ENCODE results near the gene BET1L.
A peak's percentile ranks its signal among the peaks of the same experiment; 100 is the strongest.

Gene BET1L

DNA sequence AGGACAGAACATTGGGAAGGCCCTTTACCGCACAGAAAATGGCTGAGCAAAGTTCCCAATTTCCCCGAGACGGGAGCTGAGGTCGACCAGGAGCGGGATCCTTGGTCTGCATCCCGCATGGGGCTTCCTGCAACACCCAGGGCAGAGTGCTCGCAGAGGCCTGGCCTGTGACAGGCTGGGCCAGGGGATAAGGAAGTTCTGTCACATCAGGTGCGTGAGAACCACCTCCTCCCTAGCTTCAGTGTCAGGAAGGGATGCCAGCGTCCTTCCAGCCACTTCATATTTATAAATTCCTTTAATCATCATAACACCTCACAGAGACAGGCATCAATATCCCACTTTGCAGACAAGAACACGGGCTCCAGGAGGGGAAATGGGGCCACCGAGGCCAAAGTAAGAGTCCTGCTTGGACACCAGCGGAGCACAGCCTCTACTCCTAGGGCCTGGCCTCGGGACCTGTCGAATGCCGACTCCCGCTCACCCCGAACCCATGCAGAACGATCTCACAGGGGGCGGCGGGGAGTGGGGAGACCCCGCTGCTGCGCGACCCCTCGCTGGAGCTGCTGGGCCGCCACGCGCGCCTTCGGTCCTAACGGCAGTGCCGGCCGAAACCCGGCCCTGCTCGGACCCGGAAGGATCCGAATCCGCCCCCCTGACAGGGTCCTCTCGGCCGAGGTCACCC is 532 bp downstream of the BET1L start:
- no peaks in the 10 kb centered on the region for H3K27me3 ChIP-seq (ENCODE audit: insufficient read depth, low read length)
- H3K9ac ChIP-seq (ENCODE audit: low read depth, low read length), result peak overlapping the region; percentile 93
- no peak overlapping the region for H3K27ac ChIP-seq (ENCODE audit: low read length)
- H3K36me3 ChIP-seq (ENCODE audit: insufficient read depth, low read depth, low read length), result peaks cover 32% of the 10 kb centered on the region
- peak overlapping the region; percentile 92 for H3K4me3 ChIP-seq (ENCODE audit: low read length)
- H3K9me3 ChIP-seq (ENCODE audit: insufficient read depth, low read depth, low read length), result no peaks in the 10 kb centered on the region
- H3K4me1 ChIP-seq (ENCODE audit: insufficient read depth, low read length), result peaks cover 10% of the 10 kb centered on the region

DNA sequence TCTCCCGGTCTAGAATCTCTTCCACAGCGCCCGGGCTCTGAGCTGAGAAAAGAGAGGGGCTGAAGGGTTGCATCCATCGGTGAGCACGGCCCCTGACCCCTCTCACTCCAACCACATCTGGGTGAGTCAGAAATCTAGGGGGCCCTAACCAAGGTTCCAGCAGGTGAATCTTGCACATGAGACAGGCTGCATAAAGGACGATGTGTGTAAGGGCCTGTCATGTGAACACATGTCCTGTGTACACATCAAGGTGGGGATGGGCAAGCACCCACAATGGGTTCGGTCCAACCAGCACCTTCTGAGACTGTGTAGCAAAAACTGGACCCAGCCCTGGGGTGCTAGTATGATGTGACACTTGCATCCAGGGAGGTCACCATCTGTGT is 1.2 kb downstream of the BET1L start:
- peaks cover 25% of the 10 kb centered on the region for H3K36me3 ChIP-seq (ENCODE audit: insufficient read depth, low read depth, low read length)
- H3K4me1 ChIP-seq (ENCODE audit: insufficient read depth, low read length), result peaks cover 10% of the 10 kb centered on the region
- H3K4me3 ChIP-seq (ENCODE audit: low read length), result peak overlapping the region; percentile 92
- H3K9me3 ChIP-seq (ENCODE audit: insufficient read depth, low read depth, low read length), result no peaks in the 10 kb centered on the region
- no peaks in the 10 kb centered on the region for H3K27me3 ChIP-seq (ENCODE audit: insufficient read depth, low read length)
- H3K9ac ChIP-seq (ENCODE audit: low read depth, low read length), result peak overlapping the region; percentile 93; the same call in 1 of the 2 replicates
- H3K27ac ChIP-seq (ENCODE audit: low read length), result no peak overlapping the region

DNA sequence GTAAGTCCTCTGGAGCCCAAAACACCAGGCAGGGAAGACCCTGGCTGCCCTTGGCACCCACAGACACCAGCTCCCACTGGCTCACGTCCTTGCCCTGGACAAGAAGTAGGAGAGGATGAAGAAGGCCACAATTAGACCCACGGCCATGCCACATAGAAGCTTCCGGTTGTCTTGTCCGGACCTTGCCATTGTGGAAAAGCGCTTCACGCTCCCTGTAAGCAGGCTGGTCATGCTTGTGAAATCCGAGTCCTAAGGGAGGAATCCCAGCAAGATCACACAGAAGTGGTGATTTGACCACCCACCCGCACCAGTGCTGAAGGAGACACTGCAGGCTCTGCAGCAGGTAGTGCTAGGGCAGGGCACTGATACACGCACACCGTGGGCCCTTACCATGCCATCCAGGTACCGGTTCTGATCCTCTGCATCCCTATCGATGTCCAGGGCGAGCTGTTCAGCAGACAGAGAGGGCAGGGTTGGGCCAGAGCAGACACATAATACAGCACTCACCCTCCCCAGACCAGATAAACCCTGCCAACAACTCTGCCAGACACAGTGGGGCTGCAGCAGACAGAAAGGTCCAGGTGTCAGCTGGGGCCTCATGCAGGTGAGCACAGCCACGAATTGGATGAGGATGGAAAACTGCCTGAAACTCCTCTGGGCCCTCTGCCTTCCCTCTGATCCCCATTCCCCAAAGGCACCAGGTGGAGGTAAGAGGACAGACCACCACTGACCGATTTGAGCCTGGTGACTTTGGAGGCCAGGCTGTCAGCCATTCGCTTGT is 1.8 kb downstream of the BET1L start:
- Histone ChIP-seq H3K27me3 (ENCODE audit: insufficient read depth, low read length) (no peaks in the 10 kb centered on the region), H3K4me3 (ENCODE audit: low read length) (no peak overlapping the region), H3K36me3 (ENCODE audit: insufficient read depth, low read depth, low read length) (peaks cover 20% of the 10 kb centered on the region), H3K9me3 (ENCODE audit: insufficient read depth, low read depth, low read length) (no peaks in the 10 kb centered on the region), H3K9ac (ENCODE audit: low read depth, low read length) (no peak overlapping the region), H3K4me1 (ENCODE audit: insufficient read depth, low read length) (peaks cover 10% of the 10 kb centered on the region), H3K27ac (ENCODE audit: low read length) (no peak overlapping the region)

DNA sequence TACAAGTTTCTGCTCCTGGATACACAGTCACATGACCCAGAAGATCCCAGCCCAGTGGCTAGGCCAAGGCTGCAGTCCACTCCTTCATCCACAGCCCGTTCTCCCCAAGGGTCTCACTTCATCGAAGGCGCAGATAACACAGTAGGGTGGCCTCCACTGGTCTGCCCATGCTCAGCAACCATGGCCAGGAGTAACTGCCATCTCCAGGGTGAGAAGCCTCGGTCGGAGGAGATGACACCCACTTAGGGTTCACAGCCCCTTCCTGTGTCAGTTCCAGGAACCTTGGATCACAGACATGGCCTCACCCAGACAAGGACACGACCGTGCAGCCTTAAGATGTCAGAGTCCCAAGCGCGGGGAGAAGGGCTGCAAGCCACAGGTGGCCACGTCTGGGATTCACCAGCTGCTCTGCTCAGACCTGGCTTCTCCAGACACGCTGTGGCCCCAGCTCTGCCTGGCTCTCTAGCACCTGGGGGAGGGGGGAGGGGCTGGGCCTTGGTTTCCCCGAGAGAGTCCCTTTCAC is 2.6 kb downstream of the BET1L start:
- Histone ChIP-seq H3K9me3 (ENCODE audit: insufficient read depth, low read depth, low read length) (no peaks in the 10 kb centered on the region), H3K9ac (ENCODE audit: low read depth, low read length) (no peak overlapping the region), H3K27me3 (ENCODE audit: insufficient read depth, low read length) (no peaks in the 10 kb centered on the region), H3K4me3 (ENCODE audit: low read length) (no peak overlapping the region), H3K27ac (ENCODE audit: low read length) (no peak overlapping the region), H3K4me1 (ENCODE audit: insufficient read depth, low read length) (peaks cover 7% of the 10 kb centered on the region; the same call in 1 of the 2 replicates), H3K36me3 (ENCODE audit: insufficient read depth, low read depth, low read length) (peaks cover 12% of the 10 kb centered on the region)

DNA sequence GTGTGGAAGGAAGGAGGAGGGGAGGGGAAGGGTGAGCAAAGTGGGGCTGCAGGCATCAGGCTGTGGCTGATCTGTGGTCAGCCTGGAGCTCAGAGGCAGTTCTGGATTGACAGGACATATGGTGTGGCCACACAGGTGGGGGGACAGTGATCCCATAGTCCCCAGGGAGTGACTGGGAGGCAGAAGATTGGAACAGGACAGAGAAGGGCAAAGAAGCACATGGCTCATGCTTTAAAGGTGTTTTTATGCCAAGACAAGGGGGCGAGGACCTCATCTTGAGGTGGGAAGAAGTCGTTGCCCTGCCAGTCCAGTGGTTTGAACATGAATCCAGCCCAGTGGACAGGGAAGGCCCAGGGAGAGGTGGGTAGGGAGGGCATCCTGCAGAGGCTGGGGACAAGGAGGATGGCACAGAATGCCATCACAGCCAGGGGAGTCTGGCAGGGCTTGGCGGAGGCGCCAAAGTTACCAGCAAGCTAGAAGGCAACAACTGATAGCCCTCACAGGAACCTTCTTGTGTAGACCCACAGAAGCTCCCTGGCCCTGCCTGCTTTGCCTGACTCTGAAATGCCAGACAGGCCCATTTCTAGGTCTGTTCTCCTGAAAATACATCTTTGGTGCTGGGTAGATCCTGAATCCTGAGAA is 3.1 kb downstream of the BET1L start:
- no peak overlapping the region for H3K4me3 ChIP-seq (ENCODE audit: low read length)
- H3K27ac ChIP-seq (ENCODE audit: low read length), result no peak overlapping the region
- H3K36me3 ChIP-seq (ENCODE audit: insufficient read depth, low read depth, low read length), result peaks cover 10% of the 10 kb centered on the region
- peaks cover 3% of the 10 kb centered on the region; the same call in 1 of the 2 replicates for H3K4me1 ChIP-seq (ENCODE audit: insufficient read depth, low read length)
- H3K9ac ChIP-seq (ENCODE audit: low read depth, low read length), result no peak overlapping the region; the same call in 1 of the 2 replicates
- no peaks in the 10 kb centered on the region for H3K9me3 ChIP-seq (ENCODE audit: insufficient read depth, low read depth, low read length)
- no peaks in the 10 kb centered on the region for H3K27me3 ChIP-seq (ENCODE audit: insufficient read depth, low read length)

DNA sequence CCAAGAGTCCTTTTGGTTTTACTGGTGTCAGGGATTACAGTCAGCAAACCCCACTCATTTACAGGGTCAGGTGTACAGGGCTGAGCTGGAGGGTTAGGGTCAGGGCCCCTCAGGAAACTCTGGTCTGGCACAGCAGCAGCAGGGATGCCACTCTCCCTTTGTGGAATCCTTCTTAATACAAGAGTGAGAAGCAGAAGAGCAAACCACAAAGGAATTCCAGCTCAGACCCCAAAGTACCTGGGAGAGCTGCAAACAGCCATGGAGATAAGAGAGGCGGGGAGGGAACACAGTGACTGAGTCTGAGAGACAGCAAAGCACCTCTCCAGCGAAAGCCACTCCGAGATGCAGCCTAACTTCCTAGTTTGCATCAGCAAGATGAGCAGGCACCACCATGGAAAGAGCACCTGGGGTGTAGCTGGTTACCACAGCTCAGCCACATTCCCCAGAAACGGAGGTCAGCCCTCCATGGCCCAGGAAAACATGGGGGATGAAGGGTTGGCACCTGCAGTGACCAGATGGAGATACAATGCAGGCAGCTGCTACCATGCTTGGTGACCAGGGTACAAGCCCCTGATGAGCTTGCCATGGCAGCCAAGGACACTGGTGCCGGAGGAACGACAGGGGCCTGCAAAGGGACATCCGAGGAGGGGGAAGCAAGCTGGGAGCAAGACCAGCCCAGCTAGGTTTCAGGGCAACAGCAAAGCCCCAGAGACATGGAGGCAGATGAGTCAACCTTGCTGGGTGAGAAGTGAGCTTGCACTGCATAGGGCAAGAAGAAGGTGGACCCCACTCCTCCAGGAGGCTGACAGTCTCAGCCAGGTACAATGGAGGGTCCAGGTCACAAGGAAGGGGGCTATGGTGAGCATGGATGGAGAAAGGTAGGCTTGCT is 3.9 kb downstream of the BET1L start:
- H3K27ac ChIP-seq (ENCODE audit: low read length), result no peak overlapping the region

DNA sequence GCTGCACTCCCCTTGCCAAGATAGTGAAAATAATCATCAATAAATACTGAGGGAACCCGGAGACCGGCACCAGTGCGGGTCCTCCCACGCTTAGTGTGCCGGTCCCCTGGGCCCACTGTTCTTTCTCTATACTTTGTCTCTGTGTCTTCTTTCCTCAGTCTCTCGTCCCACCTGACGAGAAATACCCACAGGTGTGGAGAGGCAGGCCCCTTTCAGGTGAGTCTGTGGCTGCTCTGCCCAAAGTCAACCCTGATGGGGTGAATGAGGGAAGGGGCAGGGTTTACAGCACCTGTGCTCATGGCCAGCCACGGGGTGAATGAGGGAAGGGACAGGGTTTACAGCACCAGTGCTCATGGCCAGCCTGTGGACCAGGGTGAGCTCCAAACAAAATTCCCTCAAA is 4.7 kb downstream of the BET1L start:
- H3K4me3 ChIP-seq (ENCODE audit: low read length), result no peak overlapping the region
- H3K9ac ChIP-seq (ENCODE audit: low read depth, low read length), result no peak overlapping the region
- no peak overlapping the region for H3K27ac ChIP-seq (ENCODE audit: low read length)
- peaks cover 3% of the 10 kb centered on the region; the same call in 1 of the 2 replicates for H3K4me1 ChIP-seq (ENCODE audit: insufficient read depth, low read length)
- no peaks in the 10 kb centered on the region for H3K27me3 ChIP-seq (ENCODE audit: insufficient read depth, low read length)
- peaks cover 10% of the 10 kb centered on the region for H3K36me3 ChIP-seq (ENCODE audit: insufficient read depth, low read depth, low read length)
- no peaks in the 10 kb centered on the region for H3K9me3 ChIP-seq (ENCODE audit: insufficient read depth, low read depth, low read length)

More for the DNA sequence above, 3.9 kb downstream of the BET1L start:
- Histone ChIP-seq H3K9me3 (ENCODE audit: insufficient read depth, low read depth, low read length) (no peaks in the 10 kb centered on the region), H3K36me3 (ENCODE audit: insufficient read depth, low read depth, low read length) (peaks cover 10% of the 10 kb centered on the region), H3K4me1 (ENCODE audit: insufficient read depth, low read length) (peaks cover 3% of the 10 kb centered on the region; the same call in 1 of the 2 replicates), H3K4me3 (ENCODE audit: low read length) (no peak overlapping the region), H3K27me3 (ENCODE audit: insufficient read depth, low read length) (no peaks in the 10 kb centered on the region), H3K9ac (ENCODE audit: low read depth, low read length) (no peak overlapping the region)

DNA sequence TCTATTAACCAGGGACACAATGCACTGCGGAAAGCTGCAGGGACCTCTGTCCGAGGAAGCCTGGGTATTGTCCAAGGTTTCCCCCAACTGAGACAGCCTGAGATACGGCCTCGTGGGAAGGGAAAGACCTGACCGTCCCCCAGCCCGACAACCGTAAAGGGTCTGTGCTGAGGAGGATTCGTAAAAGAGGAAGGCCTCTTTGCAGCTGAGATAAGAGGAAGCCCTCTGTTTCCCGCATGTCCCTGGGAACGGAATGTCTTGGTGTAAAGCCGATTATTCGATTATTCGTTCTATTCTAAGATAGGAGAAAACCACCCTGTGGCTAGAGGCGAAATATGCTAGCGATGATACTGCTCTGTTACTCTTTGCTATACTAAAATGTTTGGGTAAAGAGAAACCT is 5.2 kb downstream of the BET1L start:
- Histone ChIP-seq H3K9ac (ENCODE audit: low read depth, low read length) (no peak overlapping the region), H3K36me3 (ENCODE audit: insufficient read depth, low read depth, low read length) (peaks cover 10% of the 10 kb centered on the region)

DNA sequence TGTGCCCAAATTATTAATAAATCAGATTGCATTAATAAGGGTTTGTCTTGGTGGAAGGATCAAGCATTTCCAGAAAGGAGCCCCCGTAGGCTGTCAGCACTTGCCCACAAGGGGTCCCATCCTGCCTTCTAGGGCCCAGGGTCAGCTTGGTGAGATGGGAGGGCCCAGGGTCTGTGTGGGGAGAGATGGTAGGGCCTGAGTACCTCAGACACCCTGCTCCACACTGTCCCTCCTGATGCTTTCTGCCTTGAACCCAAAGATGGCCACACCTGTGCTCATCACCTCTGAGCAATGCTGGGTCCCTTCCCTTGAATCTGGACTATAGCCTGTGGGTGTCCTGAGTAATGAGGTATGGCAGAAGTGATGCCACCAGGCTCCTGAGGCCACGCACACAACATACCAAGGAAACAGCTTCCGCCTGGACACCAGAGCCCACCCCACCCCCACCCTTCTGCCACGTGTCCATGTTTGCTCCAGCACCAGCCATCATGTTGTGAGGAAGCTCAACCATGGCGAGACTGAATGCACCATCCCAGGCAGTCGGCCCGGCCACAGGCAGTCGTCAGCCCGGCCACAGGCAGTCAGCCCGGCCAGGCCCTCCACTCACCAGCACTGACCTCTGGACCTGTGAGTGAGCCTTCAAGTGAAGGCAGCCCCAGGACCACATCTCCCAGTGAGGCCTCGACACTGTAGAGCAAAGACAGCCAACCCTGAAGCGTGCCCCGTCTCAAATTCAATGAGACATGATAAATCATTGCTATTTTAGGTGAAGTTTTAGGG is 6.8 kb downstream of the BET1L start:
- Histone ChIP-seq H3K27ac (ENCODE audit: low read length) (no peak overlapping the region), H3K36me3 (ENCODE audit: insufficient read depth, low read depth, low read length) (peaks cover 8% of the 10 kb centered on the region), H3K27me3 (ENCODE audit: insufficient read depth, low read length) (no peaks in the 10 kb centered on the region), H3K4me3 (ENCODE audit: low read length) (no peak overlapping the region), H3K9me3 (ENCODE audit: insufficient read depth, low read depth, low read length) (no peaks in the 10 kb centered on the region), H3K9ac (ENCODE audit: low read depth, low read length) (no peak overlapping the region), H3K4me1 (ENCODE audit: insufficient read depth, low read length) (no peaks in the 10 kb centered on the region)

More for the DNA sequence above, 5.2 kb downstream of the BET1L start:
- H3K4me1 ChIP-seq (ENCODE audit: insufficient read depth, low read length), result peaks cover 3% of the 10 kb centered on the region; the same call in 1 of the 2 replicates
- no peak overlapping the region for H3K4me3 ChIP-seq (ENCODE audit: low read length)
- no peaks in the 10 kb centered on the region for H3K9me3 ChIP-seq (ENCODE audit: insufficient read depth, low read depth, low read length)
- no peak overlapping the region for H3K27ac ChIP-seq (ENCODE audit: low read length)
- H3K27me3 ChIP-seq (ENCODE audit: insufficient read depth, low read length), result no peaks in the 10 kb centered on the region

DNA sequence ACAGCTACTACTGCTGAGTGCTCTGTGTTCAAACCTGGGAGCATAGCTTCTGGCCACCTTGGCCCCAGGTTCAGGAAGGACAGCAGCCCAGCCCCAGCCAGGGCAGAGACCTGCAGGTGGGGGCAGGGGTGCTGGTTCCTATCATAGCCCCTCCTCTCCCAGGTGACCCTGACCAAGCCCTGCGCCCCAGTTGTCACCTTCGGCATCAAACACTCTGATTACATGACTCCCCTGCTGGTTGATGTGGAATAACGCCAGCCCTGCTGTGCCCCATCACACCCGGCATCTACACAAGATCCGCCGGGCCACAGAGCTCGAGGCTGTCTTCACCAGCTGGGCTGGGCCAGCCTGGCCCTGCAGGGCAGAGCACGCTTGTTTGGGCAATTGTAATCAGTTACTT is 7.4 kb downstream of the BET1L start:
- Histone ChIP-seq H3K9me3 (ENCODE audit: insufficient read depth, low read depth, low read length) (no peaks in the 10 kb centered on the region), H3K27ac (ENCODE audit: low read length) (no peak overlapping the region), H3K9ac (ENCODE audit: low read depth, low read length) (no peak overlapping the region), H3K27me3 (ENCODE audit: insufficient read depth, low read length) (no peaks in the 10 kb centered on the region), H3K36me3 (ENCODE audit: insufficient read depth, low read depth, low read length) (peaks cover 4% of the 10 kb centered on the region; the same call in 1 of the 2 replicates), H3K4me3 (ENCODE audit: low read length) (no peak overlapping the region), H3K4me1 (ENCODE audit: insufficient read depth, low read length) (no peaks in the 10 kb centered on the region)
